Skeletal muscle satellite cell (primary cell): ENCODE measurements around the gene SUZ12.
"Not testable (repeated sequence)": the region's sequence is repeated elsewhere in the genome, so short reads cannot be mapped to it uniquely, and the experiment has no call there.

ENCODE experiments used
- H3K27me3 ChIP-seq: 2 replicates; pipeline ENCODE4 v1.7.0; 2013; ENCODE audit warnings: low read length; ENCODE audit not compliant: control insufficient read depth, insufficient read depth
- H3K36me3 ChIP-seq: 2 replicates; pipeline ENCODE4 v1.7.0; 2013; ENCODE audit warnings: mild to moderate bottlenecking, control low read depth, low read length; ENCODE audit not compliant: insufficient read depth
- H3K4me1 ChIP-seq: 2 replicates; pipeline ENCODE4 v1.7.0; 2013; ENCODE audit warnings: low read length; ENCODE audit not compliant: control insufficient read depth, insufficient read depth
- H3K4me2 ChIP-seq: 2 replicates; pipeline ENCODE4 v1.7.0; 2013; ENCODE audit warnings: mild to moderate bottlenecking, low read length
- H3K4me3 ChIP-seq: 2 replicates; pipeline ENCODE4 v1.7.0; 2013; ENCODE audit warnings: low read length
- H3K9ac ChIP-seq: 2 replicates; pipeline ENCODE4 v1.7.0; 2013; ENCODE audit warnings: mild to moderate bottlenecking, low read depth, low read length, moderate library complexity
- H3K9me3 ChIP-seq: replicated peaks from 2 replicates; pipeline ENCODE4 v1.7.0; 2013; ENCODE audit warnings: mild to moderate bottlenecking, control low read depth, low read length

Gene SUZ12

GRCh38 chr17:31967648-31968047, 30.8 kb downstream of the SUZ12 start:
- Histone ChIP-seq H3K36me3 (peaks cover 5% of the 10 kb centered on the region), H3K27me3 (no peaks in the 10 kb centered on the region), H3K9me3 (no peaks in the 10 kb centered on the region), H3K4me2 (no peak overlapping the region), H3K4me1 (no peaks in the 10 kb centered on the region), H3K9ac (no peak overlapping the region), H3K4me3 (no peak overlapping the region)

GRCh38 chr17:31970416-31970815, 33.6 kb downstream of the SUZ12 start:
- not testable (repeated sequence) for H3K36me3 ChIP-seq, H3K27me3 ChIP-seq, H3K4me2 ChIP-seq, H3K4me3 ChIP-seq, H3K9me3 ChIP-seq, H3K9ac ChIP-seq
- peaks cover 15% of the 10 kb centered on the region for H3K4me1 ChIP-seq

- peaks cover 15% of the 10 kb centered on the region for H3K4me1 ChIP-seq
- not testable (repeated sequence) for H3K27me3 ChIP-seq, H3K9ac ChIP-seq, H3K9me3 ChIP-seq, H3K36me3 ChIP-seq, H3K4me3 ChIP-seq
- H3K4me2 ChIP-seq: peak overlapping the region; percentile 44
Measured at GRCh38 chr17:31974269-31975071, 37.7 kb downstream of the SUZ12 start.

- peaks cover 12% of the 10 kb centered on the region for H3K36me3 ChIP-seq
- H3K9me3 ChIP-seq, H3K9ac ChIP-seq: not testable (repeated sequence)
Measured at GRCh38 chr17:31975391-31975790, 38.6 kb downstream of the SUZ12 start.

GRCh38 chr17:31991821-31992220, 55.0 kb downstream of the SUZ12 start:
- H3K9me3 ChIP-seq, H3K4me3 ChIP-seq, H3K4me1 ChIP-seq, H3K4me2 ChIP-seq, H3K27me3 ChIP-seq, H3K9ac ChIP-seq: not testable (repeated sequence)
- peaks cover 59% of the 10 kb centered on the region for H3K36me3 ChIP-seq

More at GRCh38 chr17:31975391-31975790, 38.6 kb downstream of the SUZ12 start:
- H3K27me3 ChIP-seq, H3K4me3 ChIP-seq, H3K4me2 ChIP-seq: not testable (repeated sequence)
- H3K4me1 ChIP-seq: peaks cover 15% of the 10 kb centered on the region

GRCh38 chr17:31997005-31997404, 60.2 kb downstream of the SUZ12 start:
- Histone ChIP-seq H3K9me3 (no peaks in the 10 kb centered on the region), H3K4me3 (no peak overlapping the region), H3K4me2 (no peak overlapping the region), H3K36me3 (peaks cover 73% of the 10 kb centered on the region), H3K9ac (no peak overlapping the region), H3K27me3 (no peaks in the 10 kb centered on the region), H3K4me1 (no peaks in the 10 kb centered on the region)

GRCh38 chr17:32006957-32007462, 70.2 kb downstream of the SUZ12 start, which contains the start of gene LRRC37B:
TSS of gene LRRC37B (plus strand) at chr17:32007383. CDS start at chr17:32021393, 14,010 bp downstream.
- Histone ChIP-seq H3K9ac (peak within 1 kb of the TSS; percentile 88), H3K4me2 (peak within 1 kb of the TSS; percentile 97), H3K4me3 (peak within 1 kb of the TSS; percentile 99), H3K36me3 (peaks cover 4% of the 10 kb centered on the region), H3K27me3 (no peaks in the 10 kb centered on the region), H3K9me3 (no peaks in the 10 kb centered on the region), H3K4me1 (peaks cover 14% of the 10 kb centered on the region)

GRCh38 chr17:32007463-32008298, 70.9 kb downstream of the SUZ12 start:
- Histone ChIP-seq H3K36me3 (no peaks in the 10 kb centered on the region), H3K4me1 (peaks cover 14% of the 10 kb centered on the region), H3K9ac (peak overlapping the region; percentile 88), H3K4me3 (peak overlapping the region; percentile 99), H3K4me2 (peak overlapping the region; percentile 97), H3K9me3 (no peaks in the 10 kb centered on the region), H3K27me3 (no peaks in the 10 kb centered on the region)

GRCh38 chr17:32009262-32009542, 72.4 kb downstream of the SUZ12 start:
- H3K4me1 ChIP-seq: peaks cover 14% of the 10 kb centered on the region
- H3K27me3 ChIP-seq: no peaks in the 10 kb centered on the region
- peak overlapping the region; percentile 97 for H3K4me2 ChIP-seq
- H3K9me3 ChIP-seq: no peaks in the 10 kb centered on the region
- no peaks in the 10 kb centered on the region for H3K36me3 ChIP-seq
- no peak overlapping the region for H3K9ac ChIP-seq
- H3K4me3 ChIP-seq: no peak overlapping the region

GRCh38 chr17:32010114-32010513, 73.3 kb downstream of the SUZ12 start:
- H3K4me2 ChIP-seq: no peak overlapping the region
- H3K36me3 ChIP-seq: no peaks in the 10 kb centered on the region
- H3K4me3 ChIP-seq: no peak overlapping the region
- H3K9ac ChIP-seq: no peak overlapping the region
- H3K27me3 ChIP-seq: no peaks in the 10 kb centered on the region
- no peaks in the 10 kb centered on the region for H3K9me3 ChIP-seq
- H3K4me1 ChIP-seq: peaks cover 15% of the 10 kb centered on the region

- no peak overlapping the region for H3K9ac ChIP-seq
- no peaks in the 10 kb centered on the region for H3K9me3 ChIP-seq
- peaks cover 11% of the 10 kb centered on the region for H3K4me1 ChIP-seq
- H3K36me3 ChIP-seq: no peaks in the 10 kb centered on the region
- H3K4me2 ChIP-seq: peak overlapping the region; percentile 22
- H3K4me3 ChIP-seq: no peak overlapping the region
- no peaks in the 10 kb centered on the region for H3K27me3 ChIP-seq
Measured at GRCh38 chr17:32015245-32016013, 78.6 kb downstream of the SUZ12 start.
